PFSK-1 (cell line): ENCODE results near the gene SIDT2.

Experiments used
- FOXP2 ChIP-seq: optimal IDR thresholded peaks from 2 replicates; pipeline ENCODE3; 2011; ENCODE audit warnings: borderline replicate concordance, control low read depth, inconsistent platforms; ENCODE audit not compliant: insufficient read depth; ENCODE audit errors: extremely low read length, extremely low read depth
- POLR2AphosphoS5 ChIP-seq: IDR thresholded peaks from 2 replicates; pipeline ENCODE4 v1.6.1; 2012; ENCODE audit warnings: low read depth, mild to moderate bottlenecking, control low read depth, low read length, moderate library complexity
- REST ChIP-seq, 2 experiments: IDR thresholded peaks; 2 replicates each; pipeline versions ENCODE4 v1.6.1 to v1.8.0; 2011 to 2012; ENCODE audit warnings: low read depth in 2 of 2, low read length in 2 of 2, control low read depth in 1 of 2, inconsistent platforms in 1 of 2, mild to moderate bottlenecking in 1 of 2, moderate library complexity in 1 of 2; ENCODE audit not compliant: insufficient read depth in 1 of 2
- SIN3A ChIP-seq: IDR thresholded peaks from 2 replicates; pipeline ENCODE4 v1.6.1; 2012; ENCODE audit warnings: mild to moderate bottlenecking, low read length, moderate library complexity, borderline replicate concordance; ENCODE audit not compliant: insufficient read depth
- TAF1 ChIP-seq: IDR thresholded peaks from 2 replicates; pipeline ENCODE4 v1.6.1; 2012; ENCODE audit warnings: low read length, control low read depth, borderline replicate concordance; ENCODE audit not compliant: insufficient read depth

The SIDT2 gene

GRCh38 chr11:117193130-117194020 lies 14.8 kb downstream of the SIDT2 start:
- TF ChIP-seq TAF1 (no peak), REST (IDR thresholded peaks at IDR 0.05; ENCODE audit: insufficient read depth in 1 of 2, low read depth in 2 of 2, low read length in 2 of 2) (no peak), FOXP2 (no peak), POLR2AphosphoS5 (no peak), SIN3A (no peak)

DNA sequence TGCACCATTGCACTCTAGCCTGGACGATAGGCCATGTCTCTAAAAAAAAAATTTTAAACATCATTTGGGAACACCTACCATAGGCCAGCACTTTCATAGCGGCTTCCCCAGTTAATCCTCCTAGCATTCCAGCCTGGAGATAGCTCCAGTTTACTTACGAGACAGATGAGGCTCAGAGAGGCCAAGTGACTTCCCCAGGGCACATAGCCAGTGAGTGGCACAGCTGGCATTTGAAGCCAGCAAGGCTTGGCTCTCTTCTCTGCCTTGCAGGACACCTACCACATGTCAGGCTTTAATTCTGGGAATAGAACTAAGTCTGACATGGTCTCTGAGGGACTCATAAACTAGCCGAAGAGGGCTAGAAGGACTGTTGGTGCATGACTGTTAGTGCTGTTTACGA lies 15.7 kb downstream of the SIDT2 start:
- no peak for TF ChIP-seq REST (IDR thresholded peaks at IDR 0.05; ENCODE audit: insufficient read depth in 1 of 2, low read depth in 2 of 2, low read length in 2 of 2)

DNA sequence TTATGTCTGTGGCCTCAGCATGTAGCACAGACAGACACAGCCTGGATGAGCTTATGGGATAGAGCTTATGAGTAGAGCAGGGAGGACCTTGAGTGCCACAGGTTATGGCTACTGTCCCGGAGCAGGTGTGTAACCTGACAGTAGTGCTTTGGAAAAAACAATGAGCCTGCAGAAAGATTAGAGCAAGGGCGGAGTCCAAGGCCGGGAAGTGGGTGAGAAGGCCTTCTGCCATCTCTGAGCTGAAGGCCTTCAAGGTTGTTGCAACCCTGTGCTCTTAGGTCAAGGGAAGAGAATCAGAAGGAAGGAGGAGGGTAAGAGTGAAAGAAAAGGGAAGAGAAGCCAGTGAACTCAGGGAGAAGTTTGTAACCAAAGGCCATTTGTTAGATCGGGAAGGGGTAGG lies 16.7 kb downstream of the SIDT2 start:
- TF ChIP-seq FOXP2 (no peak), TAF1 (no peak), POLR2AphosphoS5 (no peak), REST (IDR thresholded peaks at IDR 0.05; ENCODE audit: insufficient read depth in 1 of 2, low read depth in 2 of 2, low read length in 2 of 2) (no peak), SIN3A (no peak)

GRCh38 chr11:117195761-117196160 lies 17.2 kb downstream of the SIDT2 start:
- TF ChIP-seq FOXP2 (no peak), SIN3A (no peak), POLR2AphosphoS5 (no peak), TAF1 (no peak), REST (IDR thresholded peaks at IDR 0.05; ENCODE audit: insufficient read depth in 1 of 2, low read depth in 2 of 2, low read length in 2 of 2) (no peak)

- TF ChIP-seq REST (IDR thresholded peaks at IDR 0.05; ENCODE audit: insufficient read depth in 1 of 2, low read depth in 2 of 2, low read length in 2 of 2) (no peak), SIN3A (no peak), POLR2AphosphoS5 (no peak), TAF1 (no peak), FOXP2 (no peak)
Observed at GRCh38 chr11:117197006-117197405, 18.5 kb downstream of the SIDT2 start.
